Measurements from ENCODE around the gene LBR.
"Not testable (repeated sequence)": the region's sequence is repeated elsewhere in the genome, so short reads cannot be mapped to it uniquely, and the experiment has no call there.

The LBR gene

DNA sequence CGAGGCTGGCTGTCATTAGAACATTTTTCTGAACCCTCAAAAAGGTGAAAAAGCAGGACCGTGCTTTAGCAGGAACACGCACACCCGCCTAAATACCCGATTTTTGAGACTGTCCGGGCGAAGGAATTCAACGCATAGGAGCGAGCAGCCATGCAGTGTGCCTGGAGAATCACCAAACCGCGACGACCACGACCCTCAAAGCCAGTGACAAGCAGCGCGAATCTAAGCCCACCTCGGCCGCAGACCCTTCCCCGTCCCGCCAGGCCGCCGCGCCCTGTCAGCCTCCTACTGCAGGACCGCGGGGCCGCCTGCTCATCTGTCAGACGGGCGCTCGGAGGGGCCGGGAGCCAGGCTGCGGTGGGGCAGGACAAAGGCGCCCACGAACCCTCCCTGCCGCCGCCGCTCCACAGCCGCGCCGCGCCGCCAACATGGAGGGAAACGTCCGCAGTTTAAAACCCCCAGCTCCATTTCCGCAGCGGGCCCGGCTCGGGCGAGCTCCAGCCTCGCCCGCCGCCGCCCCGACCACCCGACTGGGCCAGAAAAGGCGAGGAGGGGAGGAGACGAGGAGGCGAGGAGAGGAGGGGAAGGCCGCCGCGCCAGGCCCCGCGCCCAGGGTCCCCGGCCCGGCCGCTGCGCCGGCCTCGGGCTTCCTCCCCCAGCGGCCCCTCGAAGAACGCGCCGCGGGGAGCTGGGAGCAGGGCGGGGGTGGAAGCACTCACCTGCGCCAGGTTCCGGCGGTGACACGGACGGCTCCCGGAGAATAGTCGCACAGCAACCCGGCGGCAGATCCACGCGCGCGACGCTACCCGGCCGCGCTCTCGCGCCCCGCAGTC is at the start of gene LBR:
TSS of gene LBR (minus strand) at position 804 of the 833 bp plus-strand sequence. CDS start 3,963 bp downstream, outside the sequence.
- DNase-seq (ENCODE audit: low spot score): peak; percentile 50

DNA sequence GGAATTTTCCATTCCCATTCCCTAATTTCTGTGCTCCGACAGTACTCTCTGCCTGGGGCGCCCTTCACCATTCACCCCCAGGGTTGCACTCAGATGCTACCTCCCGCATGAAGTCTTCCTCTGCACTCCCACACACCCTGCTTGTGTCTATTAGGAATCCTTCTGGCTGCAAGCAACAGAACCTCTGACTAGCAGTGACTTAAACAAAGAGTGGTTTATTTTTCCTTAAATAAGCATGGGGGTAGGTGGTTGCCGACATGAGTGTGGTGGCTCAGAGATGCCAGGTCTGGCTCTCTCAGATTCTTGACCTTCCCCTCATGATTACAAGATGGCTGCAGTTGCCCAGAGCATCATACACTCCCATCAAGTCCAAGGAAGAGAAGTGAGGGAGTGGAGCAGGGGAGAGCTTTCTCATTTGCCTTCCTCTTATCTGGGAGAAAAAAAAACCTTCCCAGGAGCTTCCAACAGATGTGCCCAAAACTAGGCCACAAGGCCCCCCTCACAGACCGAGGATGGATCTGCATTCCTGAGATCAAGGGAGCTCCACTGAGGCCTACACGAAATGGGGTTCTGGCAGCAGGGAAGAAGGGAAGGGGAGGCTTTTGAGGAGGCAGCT is 49.6 kb upstream of the LBR start:
- DNase-seq (ENCODE audit: low spot score): no peak

DNA sequence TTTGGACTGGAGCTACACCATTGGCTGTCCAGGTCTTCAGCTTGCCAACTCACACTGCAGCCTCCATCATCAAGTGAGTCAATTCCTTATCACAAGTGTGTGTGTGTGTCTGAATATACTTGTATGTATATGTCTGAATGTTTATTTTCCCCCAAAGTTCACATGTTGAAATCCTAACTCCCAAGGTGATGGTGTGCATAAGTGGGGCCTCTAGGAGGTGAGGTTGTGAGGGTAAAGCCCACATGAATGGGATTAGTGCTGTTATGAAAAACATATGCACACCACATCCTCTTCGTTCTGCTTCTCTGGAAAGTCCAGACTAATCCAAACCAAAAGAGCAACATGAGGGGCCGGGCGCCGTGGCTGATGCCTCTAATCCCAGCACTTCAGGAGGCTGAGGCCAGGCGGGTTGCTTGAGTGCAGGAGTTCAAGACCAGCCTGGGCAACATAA is 48.7 kb upstream of the LBR start:
- DNase-seq (ENCODE audit: low spot score): no peak

DNA sequence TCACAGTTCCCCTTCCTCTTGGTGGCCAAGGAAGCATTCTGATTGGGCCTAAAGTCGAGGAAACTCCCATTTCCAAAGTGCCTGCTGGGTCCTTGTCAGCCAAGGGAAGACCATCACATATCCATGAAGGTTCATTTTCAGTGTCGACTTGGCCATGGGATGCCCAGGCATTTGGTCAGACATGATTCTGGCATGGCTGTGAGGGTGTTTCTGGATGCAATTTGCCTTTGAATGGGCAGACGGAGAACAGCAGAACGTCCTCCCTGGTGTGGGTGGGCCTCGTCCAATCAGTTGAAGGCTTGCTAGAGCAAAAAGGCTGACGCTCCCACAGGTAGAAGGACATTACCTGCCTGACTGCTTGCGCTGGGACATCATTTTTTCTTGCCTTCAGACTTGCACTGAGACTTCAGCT is 48.3 kb upstream of the LBR start:
- no peak for DNase-seq (ENCODE audit: low spot score)

DNA sequence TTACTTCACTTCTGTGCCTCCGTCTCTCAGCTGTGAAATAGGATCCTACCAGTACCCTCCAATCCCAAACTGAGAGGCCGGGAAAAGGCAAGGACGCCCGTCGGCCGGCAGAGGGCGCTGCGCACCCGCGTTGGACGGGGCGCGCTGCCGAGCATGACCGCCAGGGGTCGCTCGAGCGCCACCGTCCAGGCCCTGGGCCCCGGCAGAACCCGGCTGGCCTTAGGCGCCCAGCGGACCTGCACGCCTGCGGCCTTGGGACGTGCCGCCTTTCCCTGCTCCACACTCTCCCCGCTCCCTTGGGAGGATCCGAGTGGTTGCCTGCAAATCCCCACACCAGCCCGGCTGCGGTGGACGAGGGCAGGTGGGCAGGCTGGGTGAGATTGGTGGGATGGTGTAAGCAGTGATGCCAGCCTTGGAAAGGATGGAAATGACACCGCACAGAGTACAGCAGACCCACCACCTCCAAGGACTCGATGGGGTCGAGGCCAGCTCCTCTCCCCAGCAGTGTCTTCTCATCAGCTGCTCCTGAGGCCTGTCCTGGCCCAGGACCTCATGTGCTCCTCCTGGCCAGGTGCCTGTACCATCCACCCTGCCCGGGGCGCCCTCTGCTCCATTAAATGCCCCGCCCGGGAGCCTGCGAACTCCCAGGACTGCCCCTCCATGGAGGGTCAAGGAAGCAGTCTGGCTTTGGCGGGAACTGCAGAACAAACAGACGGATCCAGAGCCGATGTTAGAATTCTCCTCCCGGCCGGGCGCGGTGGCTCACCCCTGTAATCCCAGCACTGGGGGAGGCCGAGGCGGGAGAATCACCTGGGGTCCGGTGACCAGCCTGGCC is 47.4 kb upstream of the LBR start:
- DNase-seq (ENCODE audit: low spot score): peak; percentile 56

DNA sequence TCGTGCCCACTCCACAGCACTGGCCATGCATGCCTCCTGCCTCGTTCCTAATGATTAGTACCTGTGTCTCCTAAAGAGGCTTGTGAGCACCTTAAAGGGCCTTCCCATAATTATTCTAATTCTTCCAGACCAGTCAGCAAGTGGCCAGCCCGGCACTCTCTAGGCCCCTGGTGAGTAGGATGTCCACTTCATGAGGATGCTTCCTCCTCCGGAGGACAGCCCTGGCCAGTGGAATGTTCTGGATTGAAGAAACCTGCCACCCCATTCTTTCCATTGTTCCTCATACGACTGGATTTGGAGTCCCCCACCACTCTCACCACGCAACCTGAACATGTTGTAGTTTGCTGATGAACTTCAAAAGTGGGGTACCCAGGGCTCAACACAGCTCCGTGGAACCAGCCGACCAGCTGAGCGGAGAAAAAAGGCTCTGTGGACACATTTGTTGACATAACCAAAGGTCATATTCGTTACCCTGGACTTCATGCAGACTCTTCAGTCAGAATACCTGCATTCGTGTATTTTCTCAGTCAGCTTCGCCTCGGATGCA is 46.7 kb upstream of the LBR start:
- DNase-seq (ENCODE audit: low spot score): no peak

DNA sequence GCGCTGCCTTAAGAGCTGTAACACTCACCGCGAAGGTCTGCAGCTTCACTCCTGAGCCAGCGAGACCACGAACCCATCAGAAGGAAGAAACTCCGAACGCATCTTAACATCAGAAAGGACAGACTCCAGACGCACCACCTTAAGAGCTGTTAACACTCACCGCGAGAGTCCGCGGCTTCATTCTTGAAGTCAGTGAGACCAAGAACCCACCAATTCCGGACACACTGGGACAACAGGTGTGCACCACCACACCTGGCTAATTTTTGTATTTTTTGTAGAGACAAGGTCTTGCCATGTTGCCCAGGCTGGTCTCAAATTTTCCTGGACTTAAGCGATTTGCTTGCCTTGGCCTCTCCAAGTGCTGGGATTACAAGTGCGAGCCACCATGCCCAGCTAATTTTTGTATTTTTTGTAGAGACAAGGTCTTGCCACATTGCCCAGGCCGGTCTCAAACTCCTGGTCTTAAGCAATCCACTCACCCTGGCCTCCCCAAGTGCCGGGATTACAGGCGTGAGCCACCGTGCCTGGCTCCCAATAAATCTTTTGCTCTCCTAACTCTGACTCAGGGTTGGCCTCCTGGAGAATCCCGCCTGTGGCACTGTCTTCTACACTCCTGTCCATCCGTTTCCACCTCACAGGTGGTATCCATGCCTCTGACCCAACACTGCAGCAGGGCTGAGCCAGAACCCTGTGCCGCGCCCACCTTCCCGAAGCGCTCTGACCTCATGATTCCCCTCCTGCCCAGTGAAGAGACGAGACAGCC is 46.0 kb upstream of the LBR start:
- DNase-seq (ENCODE audit: low spot score): not testable (repeated sequence)

DNA sequence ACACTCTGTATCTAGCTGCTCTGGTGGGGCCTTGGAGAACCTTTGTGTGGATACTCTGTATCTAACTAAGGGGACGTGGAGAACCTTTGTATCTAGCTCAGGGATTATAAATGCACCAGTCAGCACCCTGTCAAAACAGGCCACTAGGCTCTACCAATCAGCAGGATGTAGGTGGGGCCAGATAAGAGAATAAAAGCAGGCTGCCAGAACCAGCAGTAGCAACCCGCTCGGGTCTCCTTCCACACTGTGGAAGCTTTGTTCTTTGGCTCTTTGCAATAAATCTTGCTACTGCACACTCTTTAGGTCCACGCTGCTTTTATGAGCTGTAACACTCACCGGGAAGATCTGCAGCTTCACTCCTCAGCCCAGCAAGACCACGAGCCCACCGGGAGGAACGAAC is 45.4 kb upstream of the LBR start:
- not testable (repeated sequence) for DNase-seq (ENCODE audit: low spot score)

DNA sequence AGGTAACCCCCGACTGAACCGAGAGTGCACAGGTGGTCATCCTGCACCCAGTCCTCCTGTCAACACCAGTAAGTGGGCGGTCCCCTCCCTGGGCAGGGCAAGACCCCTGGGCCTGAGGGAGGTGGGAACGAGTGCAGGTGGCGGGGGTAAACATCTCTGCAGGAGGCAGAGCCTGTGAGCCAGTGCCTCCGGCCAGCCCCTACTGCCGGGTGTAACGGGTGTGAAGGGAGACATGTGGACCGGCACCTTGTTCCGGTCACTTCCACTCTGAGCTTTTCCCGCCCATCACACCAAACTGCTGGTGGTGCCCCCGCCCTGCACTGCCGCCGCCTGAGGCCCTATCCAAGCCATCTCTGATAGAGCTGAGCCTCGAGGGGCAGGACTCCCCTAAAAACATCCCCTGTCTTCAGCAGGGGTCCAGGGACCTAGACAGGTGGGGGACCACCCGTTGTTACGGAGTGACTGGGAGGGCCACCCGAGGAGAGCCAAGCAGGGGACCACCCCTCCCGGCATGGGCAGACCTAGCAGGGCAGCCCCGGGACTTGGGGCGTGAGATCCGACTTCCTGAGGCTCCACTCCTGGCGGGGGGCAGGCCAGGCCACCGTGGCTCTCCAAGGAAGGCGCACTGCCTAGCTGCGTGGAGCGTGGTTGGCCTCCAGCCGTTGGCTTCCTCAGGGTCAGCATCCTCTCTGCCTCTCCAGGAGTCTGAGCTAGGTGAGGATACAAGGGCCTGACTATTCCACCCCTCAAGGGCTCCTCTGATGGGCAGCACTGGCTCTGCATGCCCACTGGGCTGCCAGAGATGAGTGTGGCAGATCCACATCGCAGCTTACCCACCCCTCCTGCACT is 43.8 kb upstream of the LBR start:
- no peak for DNase-seq (ENCODE audit: low spot score)

DNA sequence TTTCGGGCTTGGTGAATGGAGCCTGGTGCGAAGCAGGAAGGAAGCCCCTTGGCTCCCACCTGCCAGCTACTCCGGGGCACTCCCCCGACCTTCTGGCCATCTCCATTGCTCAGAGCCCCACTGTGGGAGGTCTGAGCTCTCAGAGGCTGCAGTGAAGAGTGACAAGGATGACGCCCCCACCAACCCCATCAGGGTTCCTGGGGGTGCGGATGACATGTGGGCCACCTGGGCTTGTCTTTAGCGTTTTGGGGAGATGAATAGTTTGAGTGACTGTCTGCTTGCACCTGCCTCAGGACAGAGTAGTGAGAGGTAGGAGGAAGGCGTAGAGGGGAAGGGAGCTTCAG is 43.2 kb upstream of the LBR start:
- DNase-seq (ENCODE audit: low spot score): no peak

DNA sequence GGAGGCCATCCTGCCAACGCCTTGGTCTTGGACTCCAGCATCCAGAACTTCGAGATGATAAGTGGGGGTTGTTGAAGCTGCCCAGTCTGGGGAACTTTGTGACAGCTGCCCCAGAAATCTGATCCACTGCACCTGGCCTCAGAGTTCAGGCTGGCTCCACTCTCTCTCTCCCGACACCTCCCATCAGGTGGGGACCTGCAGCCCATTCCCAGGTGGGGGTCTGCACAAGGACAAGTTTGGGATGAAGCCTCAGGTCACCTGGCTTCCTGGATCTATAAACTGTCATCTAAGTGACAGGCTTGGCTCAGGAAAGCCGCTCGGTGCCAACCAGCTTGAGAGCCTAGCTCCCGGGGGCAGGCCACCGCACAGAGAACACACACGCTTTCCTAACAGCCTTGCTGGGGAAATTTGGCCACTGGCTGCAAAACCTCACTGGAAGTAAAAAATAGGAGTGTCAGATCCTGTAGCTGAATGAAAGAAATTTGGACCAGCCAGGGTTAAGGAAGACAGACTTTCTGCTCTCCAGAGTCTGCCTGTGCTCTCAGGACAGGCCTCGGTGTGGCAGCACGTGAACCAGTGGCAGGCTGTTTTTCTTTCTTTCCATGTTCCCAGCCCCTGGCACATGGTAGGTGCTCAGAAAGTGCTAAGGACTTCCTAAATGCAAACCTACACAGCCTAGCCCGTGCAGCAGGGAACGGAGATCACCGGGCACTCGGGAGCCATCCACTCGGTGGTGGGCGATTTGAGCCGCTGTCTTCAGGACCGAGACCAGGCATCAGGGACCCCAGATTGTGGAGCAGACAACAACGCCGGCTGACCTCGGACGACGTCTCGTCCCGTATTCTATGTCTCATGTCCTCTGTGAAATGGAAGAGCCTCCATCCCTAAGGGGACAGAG is 42.6 kb upstream of the LBR start:
- DNase-seq (ENCODE audit: low spot score): no peak

DNA sequence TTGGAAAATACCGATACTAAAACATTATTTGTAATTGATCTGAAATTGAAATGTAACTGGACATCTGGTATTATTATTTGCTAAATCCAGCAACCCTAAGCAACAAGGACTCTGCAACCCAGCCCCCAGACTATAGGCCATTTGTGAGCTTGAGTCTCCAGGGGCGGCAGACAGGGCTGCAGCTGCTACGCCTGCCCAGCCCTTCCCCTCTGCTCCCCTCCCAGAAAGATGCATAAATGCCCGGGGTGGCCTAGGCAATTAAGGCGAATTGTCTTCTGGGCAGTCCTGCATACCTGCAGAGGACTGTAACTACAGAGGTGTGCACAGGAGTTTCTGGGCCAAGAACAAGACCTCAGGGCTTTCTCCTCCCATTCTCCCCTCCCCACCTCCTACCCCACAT is 41.2 kb upstream of the LBR start:
- DNase-seq (ENCODE audit: low spot score): no peak

DNA sequence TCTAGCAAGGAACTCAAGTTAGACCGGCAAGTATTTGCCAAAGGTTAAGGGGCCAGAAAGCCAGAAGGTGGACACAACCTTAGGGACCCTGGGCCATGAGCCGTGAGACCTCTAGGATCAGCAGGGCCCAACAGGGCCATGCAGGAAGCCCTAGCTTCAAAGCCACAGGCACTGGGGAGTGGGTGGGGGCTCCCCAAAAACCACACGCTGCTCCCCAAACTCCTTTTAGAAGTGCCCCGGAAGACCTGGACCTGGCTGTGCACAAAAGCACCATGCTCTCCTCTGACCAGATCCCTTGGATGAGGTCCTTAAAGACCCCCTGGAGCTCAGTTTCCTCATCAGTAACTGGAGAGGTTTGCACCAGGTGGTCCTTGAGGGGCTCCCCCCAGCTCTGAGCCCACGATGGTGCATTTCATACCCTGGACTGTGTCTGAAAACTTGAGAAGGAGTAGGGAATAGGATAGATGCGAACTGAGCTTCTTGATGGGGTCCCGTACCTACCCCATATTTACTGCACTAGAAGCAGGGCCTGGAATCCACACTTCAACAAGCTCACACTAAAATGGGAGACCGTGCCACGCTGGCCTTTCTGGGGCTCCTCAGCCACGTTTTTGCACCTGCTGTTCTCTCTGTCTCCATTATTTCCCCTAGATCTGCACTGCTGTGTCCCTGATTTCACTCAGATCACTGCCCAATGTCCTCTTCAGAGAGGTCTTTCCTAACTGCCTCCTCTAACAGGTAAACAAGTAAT is 40.6 kb upstream of the LBR start:
- no peak for DNase-seq (ENCODE audit: low spot score)

DNA sequence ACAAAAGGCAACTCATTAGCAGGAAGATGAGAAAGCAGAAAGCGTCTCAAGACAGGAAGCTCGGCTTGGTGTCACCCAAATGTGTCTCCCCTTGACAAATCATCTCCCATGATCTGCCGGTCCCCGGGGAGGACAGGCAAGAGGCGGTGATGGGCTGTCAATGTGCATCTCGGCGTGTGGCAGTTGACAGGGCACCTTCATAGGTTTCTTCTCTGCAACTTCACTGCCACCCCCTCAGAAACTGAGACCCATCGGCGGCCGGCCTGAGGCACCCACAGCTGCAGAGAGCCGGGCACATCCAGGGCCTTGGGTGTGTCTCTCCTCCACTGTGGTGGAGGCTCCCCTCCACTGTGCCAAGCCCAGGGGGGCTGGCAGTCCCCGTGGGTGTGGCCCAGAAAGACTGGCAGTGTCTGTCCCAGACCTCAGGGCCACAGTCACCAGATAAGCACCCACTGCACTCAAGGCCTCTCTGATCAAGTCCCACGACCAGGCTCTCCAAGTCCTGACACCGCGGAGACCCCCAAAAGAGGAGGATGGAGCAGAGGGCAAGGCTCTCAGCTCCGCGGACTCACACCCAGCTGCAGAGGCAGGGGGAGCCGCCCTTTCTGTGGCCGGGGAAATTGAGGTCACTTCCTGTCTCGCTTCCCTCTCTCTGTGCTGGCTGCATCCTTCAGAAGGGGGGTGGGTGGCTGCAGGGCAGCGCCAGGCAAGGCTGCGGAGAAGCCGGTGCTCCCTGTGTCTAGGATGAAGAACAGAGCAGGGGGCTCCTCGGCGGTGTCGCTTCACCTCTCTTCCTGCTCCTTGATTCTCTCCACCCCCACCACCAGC is 39.6 kb upstream of the LBR start:
- no peak for DNase-seq (ENCODE audit: low spot score)

DNA sequence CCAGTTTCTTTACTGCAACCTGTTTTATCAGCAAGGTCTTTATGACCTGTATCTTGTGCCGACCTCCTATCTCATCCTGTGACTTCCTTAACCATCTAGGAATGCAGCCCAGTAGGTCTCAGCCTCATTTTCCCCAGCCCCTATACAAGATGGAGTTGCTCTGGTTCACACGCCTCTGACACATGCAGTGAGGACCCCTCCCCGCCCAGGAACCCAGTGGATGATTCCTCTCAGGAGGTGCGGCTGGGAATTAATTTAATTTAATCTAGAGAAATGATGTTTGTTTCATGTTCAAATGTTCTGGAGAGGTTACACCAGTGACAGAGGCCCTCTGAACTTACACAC is 39.0 kb upstream of the LBR start:
- no peak for DNase-seq (ENCODE audit: low spot score)

DNA sequence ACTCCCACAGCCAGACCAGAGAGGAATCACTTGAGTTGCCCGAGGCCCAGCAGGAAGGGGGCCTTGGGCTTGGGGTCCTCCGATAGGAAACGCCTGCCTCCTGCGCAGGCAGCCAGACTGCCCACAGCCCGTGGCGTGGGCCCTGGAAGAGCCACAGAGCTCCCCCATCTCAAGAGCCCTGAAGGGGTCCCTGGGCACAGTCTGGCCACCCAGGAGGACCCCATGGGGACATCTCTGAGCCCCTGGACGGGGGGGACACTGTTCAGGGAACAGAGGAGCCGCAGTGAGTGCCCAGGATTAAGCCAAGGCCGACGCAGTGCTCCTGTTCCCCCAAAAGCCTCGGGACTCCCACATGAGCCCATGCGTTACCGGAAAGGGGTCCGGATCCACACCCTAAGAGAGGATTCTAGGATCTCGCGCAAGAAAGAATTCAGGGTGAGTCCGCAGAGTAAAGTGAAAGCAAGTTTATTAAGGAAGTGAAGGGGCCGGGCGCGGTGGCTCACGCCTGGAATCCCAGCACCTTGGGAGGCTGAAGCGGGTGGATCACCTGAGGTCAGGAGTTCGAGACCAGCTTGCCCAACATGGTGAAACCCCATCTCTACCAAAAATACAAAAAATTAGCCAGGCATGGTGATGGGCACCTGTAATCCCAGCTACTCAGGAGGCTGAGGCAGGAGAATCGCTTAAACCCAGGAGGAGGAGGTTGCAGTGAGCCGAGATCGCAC is 38.1 kb upstream of the LBR start:
- no peak for DNase-seq (ENCODE audit: low spot score)

All from SW480 (cell line).